Osteoblast (primary cell): Measurements from ENCODE around the gene AKNAD1. TPM values are rescaled to one million over a fixed set of nuclear protein-coding genes. Genes with fewer than 3 reads are reported as not detected.
A peak's percentile ranks its signal among the peaks of the same experiment; 100 is the strongest.

Experiments used
- DNase-seq: peaks from one replicate; pipeline ENCODE4 v3.0.0; 2011; ENCODE audit warnings: low spot score, mixed read lengths; ENCODE audit not compliant: insufficient read length; ENCODE audit errors: missing footprints
- H2AFZ ChIP-seq: 2 replicates; pipeline ENCODE4 v1.6.0; 2011; ENCODE audit warnings: mild to moderate bottlenecking, low read length
- H3K27ac ChIP-seq: 2 replicates; pipeline ENCODE4 v1.5.1; 2011; ENCODE audit warnings: mild to moderate bottlenecking, low read depth, low read length, moderate library complexity
- H3K27me3 ChIP-seq: 2 replicates; pipeline ENCODE4 v1.6.0; 2012; ENCODE audit warnings: mild to moderate bottlenecking, control low read depth, inconsistent platforms, low read length, moderate library complexity; ENCODE audit not compliant: insufficient read depth
- H3K36me3 ChIP-seq: 2 replicates; pipeline ENCODE4 v1.5.1; 2011; ENCODE audit warnings: mild to moderate bottlenecking, low read length, control low read depth, moderate library complexity; ENCODE audit not compliant: insufficient read depth
- H3K4me1 ChIP-seq: 2 replicates; pipeline ENCODE4 v1.5.1; 2011; ENCODE audit warnings: mild to moderate bottlenecking, low read length, control low read depth, moderate library complexity; ENCODE audit not compliant: insufficient read depth
- H3K4me2 ChIP-seq: 2 replicates; pipeline ENCODE4 v1.6.0; 2011; ENCODE audit warnings: mild to moderate bottlenecking, low read length; ENCODE audit not compliant: insufficient read depth
- H3K4me3 ChIP-seq: fragments of 200-600 bp; sonication (generic); 3 replicates; pipeline ENCODE4 v1.5.1; 2012; ENCODE audit warnings: mild to moderate bottlenecking, low read length, inconsistent platforms; ENCODE audit not compliant: insufficient read depth
- H3K79me2 ChIP-seq: 2 replicates; pipeline ENCODE4 v1.6.0; 2012; ENCODE audit warnings: mild to moderate bottlenecking, low read length, control low read depth, inconsistent platforms; ENCODE audit not compliant: insufficient read depth
- H3K9me3 ChIP-seq: 2 replicates; pipeline ENCODE4 v1.5.1; 2011; ENCODE audit warnings: low read depth, low read length, control low read depth
- H4K20me1 ChIP-seq: 2 replicates; pipeline ENCODE4 v1.6.0; 2012; ENCODE audit warnings: mild to moderate bottlenecking, low read length, control low read depth; ENCODE audit not compliant: insufficient read depth
- total RNA-seq: library from RNA; depleted of rRNA; stranded (reverse); fragments of >200 nt; gene quantifications from 2 replicates; pipeline ENCODE4 v1.2.3, GENCODE V29; 2012
- TF ChIP-seq, protein P1 (sequence below): IDR thresholded peaks from 2 replicates; pipeline ENCODE4 v1.5.1; 2011; ENCODE audit warnings: mild to moderate bottlenecking, low read depth, low read length, moderate library complexity; ENCODE audit errors: extremely low read depth

AKNAD1 gene
- total RNA-seq, 1 donor = not detected

DNA sequence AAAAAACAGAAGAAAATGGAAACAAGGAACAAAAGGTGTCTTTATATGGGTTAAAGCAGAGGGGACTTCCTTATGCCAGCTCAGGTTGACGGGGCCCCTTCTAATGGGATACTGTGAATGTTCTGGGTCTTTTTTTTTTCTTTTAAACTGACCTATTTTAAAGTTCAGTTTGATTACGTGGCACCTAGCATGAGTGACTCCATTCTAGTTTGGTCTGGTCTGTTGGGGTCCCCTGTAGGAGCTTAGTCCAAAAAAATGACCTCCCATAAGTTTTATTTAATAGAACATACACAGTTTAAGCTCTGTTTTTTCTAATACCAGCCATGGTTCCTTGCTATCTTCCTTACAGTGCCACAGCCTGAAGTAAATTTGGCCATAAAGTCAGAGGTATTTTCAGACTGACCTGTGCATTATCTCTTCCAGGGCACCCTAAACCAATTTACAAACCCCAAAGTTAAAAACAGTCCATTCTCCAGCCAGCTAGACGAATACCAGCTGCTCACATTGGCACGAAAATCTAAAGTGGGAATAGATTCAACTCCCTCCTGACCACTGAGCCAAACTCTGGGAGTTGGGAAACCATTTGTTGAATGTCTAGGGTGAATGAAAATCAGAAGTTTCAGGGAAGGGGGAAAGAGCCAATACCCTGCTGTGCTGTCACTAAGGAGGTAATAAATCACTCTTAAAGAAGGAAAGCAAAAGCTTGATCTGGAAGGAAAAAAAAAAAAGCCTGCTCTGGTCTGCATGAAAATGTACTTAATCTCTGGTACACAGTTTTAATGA lies 42.4 kb downstream of the AKNAD1 start:
- TF ChIP-seq, protein P1, sequence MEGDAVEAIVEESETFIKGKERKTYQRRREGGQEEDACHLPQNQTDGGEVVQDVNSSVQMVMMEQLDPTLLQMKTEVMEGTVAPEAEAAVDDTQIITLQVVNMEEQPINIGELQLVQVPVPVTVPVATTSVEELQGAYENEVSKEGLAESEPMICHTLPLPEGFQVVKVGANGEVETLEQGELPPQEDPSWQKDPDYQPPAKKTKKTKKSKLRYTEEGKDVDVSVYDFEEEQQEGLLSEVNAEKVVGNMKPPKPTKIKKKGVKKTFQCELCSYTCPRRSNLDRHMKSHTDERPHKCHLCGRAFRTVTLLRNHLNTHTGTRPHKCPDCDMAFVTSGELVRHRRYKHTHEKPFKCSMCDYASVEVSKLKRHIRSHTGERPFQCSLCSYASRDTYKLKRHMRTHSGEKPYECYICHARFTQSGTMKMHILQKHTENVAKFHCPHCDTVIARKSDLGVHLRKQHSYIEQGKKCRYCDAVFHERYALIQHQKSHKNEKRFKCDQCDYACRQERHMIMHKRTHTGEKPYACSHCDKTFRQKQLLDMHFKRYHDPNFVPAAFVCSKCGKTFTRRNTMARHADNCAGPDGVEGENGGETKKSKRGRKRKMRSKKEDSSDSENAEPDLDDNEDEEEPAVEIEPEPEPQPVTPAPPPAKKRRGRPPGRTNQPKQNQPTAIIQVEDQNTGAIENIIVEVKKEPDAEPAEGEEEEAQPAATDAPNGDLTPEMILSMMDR = no peak
- Histone ChIP-seq H3K9me3 (no peaks in the 10 kb centered on the region), H4K20me1 (no peaks in the 10 kb centered on the region), H3K4me2 (peak overlapping the region; percentile 9), H3K27ac (peak overlapping the region; percentile 99), H3K4me3 (no peak overlapping the region), H3K36me3 (peaks cover 18% of the 10 kb centered on the region), H3K79me2 (no peaks in the 10 kb centered on the region), H3K4me1 (peaks cover 32% of the 10 kb centered on the region), H2AFZ (peak overlapping the region; percentile 45), H3K27me3 (no peaks in the 10 kb centered on the region)
- peak; percentile 46 for DNase-seq

DNA sequence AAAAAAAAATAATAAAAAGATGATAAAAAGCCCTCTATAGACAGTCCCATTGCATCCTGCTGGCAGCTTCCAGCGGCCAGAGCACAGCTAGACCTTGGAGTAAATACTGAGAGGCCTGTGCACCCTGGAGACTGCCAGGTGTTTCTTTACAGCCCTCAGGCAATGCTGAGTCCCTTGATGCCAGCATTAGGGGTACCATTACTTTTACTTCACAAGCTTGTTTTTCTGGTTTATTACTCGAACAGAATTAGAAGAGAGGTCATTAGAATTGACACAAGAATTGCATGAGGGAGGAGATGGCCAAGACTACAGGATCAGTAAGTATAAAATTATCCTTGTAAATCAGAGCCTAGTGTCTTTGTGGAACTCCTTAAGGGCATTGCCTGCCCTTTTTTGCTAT lies 43.6 kb downstream of the AKNAD1 start:
- Histone ChIP-seq H3K4me3 (no peak overlapping the region), H3K9me3 (no peaks in the 10 kb centered on the region), H3K36me3 (peaks cover 22% of the 10 kb centered on the region), H3K27ac (no peak overlapping the region), H4K20me1 (no peaks in the 10 kb centered on the region), H3K27me3 (no peaks in the 10 kb centered on the region), H3K79me2 (no peaks in the 10 kb centered on the region), H3K4me1 (peaks cover 32% of the 10 kb centered on the region), H2AFZ (no peak overlapping the region), H3K4me2 (no peak overlapping the region)
- TF ChIP-seq, protein P1 = no peak
- no peak for DNase-seq

- Histone ChIP-seq H2AFZ (no peak overlapping the region), H3K27ac (no peak overlapping the region), H3K36me3 (peaks cover 35% of the 10 kb centered on the region), H3K79me2 (no peaks in the 10 kb centered on the region), H4K20me1 (no peaks in the 10 kb centered on the region), H3K4me3 (no peak overlapping the region), H3K27me3 (no peaks in the 10 kb centered on the region), H3K9me3 (no peaks in the 10 kb centered on the region), H3K4me1 (peaks cover 27% of the 10 kb centered on the region), H3K4me2 (no peak overlapping the region)
- TF ChIP-seq, protein P1 = no peak
- DNase-seq = no peak
Measured at GRCh38 chr1:108811611-108812010, 45.3 kb downstream of the AKNAD1 start.

GRCh38 chr1:108808438-108808837 lies 48.5 kb downstream of the AKNAD1 start:
- H4K20me1 ChIP-seq = no peaks in the 10 kb centered on the region
- no peak for DNase-seq
- H3K4me3 ChIP-seq = no peak overlapping the region
- no peak overlapping the region for H3K27ac ChIP-seq
- peaks cover 52% of the 10 kb centered on the region for H3K36me3 ChIP-seq
- H3K9me3 ChIP-seq = no peaks in the 10 kb centered on the region
- no peaks in the 10 kb centered on the region for H3K4me1 ChIP-seq
- TF ChIP-seq, protein P1 = no peak
- H3K79me2 ChIP-seq = no peaks in the 10 kb centered on the region
- H3K4me2 ChIP-seq = no peak overlapping the region
- H2AFZ ChIP-seq = no peak overlapping the region
- no peaks in the 10 kb centered on the region for H3K27me3 ChIP-seq
